ENCODE measurements around the gene GHRL. TPM values are rescaled to one million over a fixed set of nuclear protein-coding genes. Genes with fewer than 3 reads are reported as not detected.
"Not testable (repeated sequence)": the region's sequence is repeated elsewhere in the genome, so short reads cannot be mapped to it uniquely, and the experiment has no call there.

The GHRL gene
- total RNA-seq, 3 donors from 2014 or later = 0.51 to 0.63 (median 0.55) TPM

- DNase-seq (no peak), ATAC-seq (no peak)
- Histone ChIP-seq H3K4me1 (ENCODE audit: low read depth) (no peaks in the 10 kb centered on the region), H3K36me3 (ENCODE audit: low read depth) (peaks cover 5% of the 10 kb centered on the region), H3K4me3 (no peak overlapping the region), H3K9me3 (no peaks in the 10 kb centered on the region)
- intact Hi-C loops (cut with DNase I, micrococcal nuclease) = no loop called here
- TF ChIP-seq CTCF (IDR thresholded peaks at IDR 0.05) = no peak
These were observed 19.8 kb downstream of the GHRL start for GRCh38 chr3:10272977-10273376.

- H3K4me1 ChIP-seq (ENCODE audit: low read depth); H3K36me3 ChIP-seq (ENCODE audit: low read depth); ATAC-seq; H3K4me3 ChIP-seq; intact Hi-C loops (cut with DNase I, micrococcal nuclease); H3K9me3 ChIP-seq; DNase-seq: not testable (repeated sequence)
These were observed 20.3 kb downstream of the GHRL start for GRCh38 chr3:10272476-10272875.

- no peaks in the 10 kb centered on the region for H3K4me1 ChIP-seq (ENCODE audit: low read depth)
- DNase-seq = no peak
- intact Hi-C loops (cut with DNase I, micrococcal nuclease) = no loop called here
- peaks cover 5% of the 10 kb centered on the region for H3K36me3 ChIP-seq (ENCODE audit: low read depth)
- H3K9me3 ChIP-seq = no peaks in the 10 kb centered on the region
- H3K4me3 ChIP-seq = no peak overlapping the region
- no peak for TF ChIP-seq CTCF (IDR thresholded peaks at IDR 0.05)
- ATAC-seq = no peak
These were observed 23.3 kb downstream of the GHRL start for GRCh38 chr3:10269443-10269842.

GRCh38 chr3:10268930-10269329, 23.8 kb downstream of the GHRL start:
- ATAC-seq (no peak), DNase-seq (no peak)
- Histone ChIP-seq H3K4me1 (ENCODE audit: low read depth) (no peaks in the 10 kb centered on the region), H3K9me3 (no peaks in the 10 kb centered on the region), H3K4me3 (no peak overlapping the region), H3K36me3 (ENCODE audit: low read depth) (peaks cover 5% of the 10 kb centered on the region)
- intact Hi-C loops (cut with DNase I, micrococcal nuclease) = no loop called here
- no peak for TF ChIP-seq CTCF (IDR thresholded peaks at IDR 0.05)

DNA sequence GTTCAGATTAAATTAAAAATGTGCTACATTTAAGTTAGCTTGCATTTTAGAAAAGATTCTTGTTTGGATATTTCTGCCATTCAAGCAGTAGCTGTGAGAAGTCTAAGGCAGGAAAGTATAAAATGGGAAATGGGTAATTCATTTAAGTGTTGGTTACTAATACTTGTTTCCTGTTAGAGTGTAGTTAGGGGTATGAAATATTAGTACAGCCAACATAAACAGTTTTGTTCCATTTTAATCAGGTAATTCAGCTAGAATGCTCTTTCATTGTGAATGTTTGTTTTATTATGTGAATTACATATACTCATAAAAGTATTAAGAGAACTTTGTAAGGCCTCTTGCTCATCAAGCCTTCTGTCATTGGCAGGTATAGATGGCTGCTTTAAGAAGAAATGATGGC, 24.6 kb downstream of the GHRL start:
- ATAC-seq (no peak), DNase-seq (no peak)
- intact Hi-C loops (cut with DNase I, micrococcal nuclease) = no loop called here
- Histone ChIP-seq H3K9me3 (no peaks in the 10 kb centered on the region), H3K4me1 (ENCODE audit: low read depth) (no peaks in the 10 kb centered on the region), H3K36me3 (ENCODE audit: low read depth) (peaks cover 5% of the 10 kb centered on the region), H3K4me3 (no peak overlapping the region)
- TF ChIP-seq CTCF (IDR thresholded peaks at IDR 0.05) = no peak

GRCh38 chr3:10266936-10267335, 25.8 kb downstream of the GHRL start:
- intact Hi-C loops (cut with DNase I, micrococcal nuclease); H3K36me3 ChIP-seq (ENCODE audit: low read depth); H3K4me3 ChIP-seq; DNase-seq; H3K4me1 ChIP-seq (ENCODE audit: low read depth); H3K9me3 ChIP-seq; ATAC-seq: not testable (repeated sequence)

GRCh38 chr3:10265833-10266232, 26.9 kb downstream of the GHRL start:
- DNase-seq = no peak
- Histone ChIP-seq H3K4me3 (no peak overlapping the region), H3K4me1 (ENCODE audit: low read depth) (no peaks in the 10 kb centered on the region), H3K36me3 (ENCODE audit: low read depth) (no peaks in the 10 kb centered on the region), H3K9me3 (no peaks in the 10 kb centered on the region)
- no peak for TF ChIP-seq CTCF (IDR thresholded peaks at IDR 0.05)
- no peak for ATAC-seq
- intact Hi-C loops (cut with DNase I, micrococcal nuclease) = no loop called here
